Dendritic cell treated with granulocyte-macrophage colony-stimulating factor and Interleukin-4, amounts not matched to agents 40 ng/mL and 50 ng/mL, for 4 days (primary cell): ENCODE measurements around the gene EDNRB.

Experiments used
- H3K27ac Mint-ChIP-seq: one replicate; pipeline ENCODE4 v1.8.0; 2022; ENCODE audit warnings: mild to moderate bottlenecking, mixed read lengths
- H3K27me3 Mint-ChIP-seq: one replicate; pipeline ENCODE4 v1.8.0; 2022; ENCODE audit warnings: mild to moderate bottlenecking, mixed read lengths
- H3K36me3 Mint-ChIP-seq: one replicate; pipeline ENCODE4 v1.8.0; 2022; ENCODE audit warnings: low read depth, mixed read lengths
- H3K4me1 Mint-ChIP-seq: one replicate; pipeline ENCODE4 v1.8.0; 2022; ENCODE audit warnings: low read depth, mixed read lengths
- H3K4me3 Mint-ChIP-seq: one replicate; pipeline ENCODE4 v1.8.0; 2022; ENCODE audit warnings: mild to moderate bottlenecking, moderate library complexity, mixed read lengths
- H3K9me3 Mint-ChIP-seq: one replicate; pipeline ENCODE4 v1.8.0; 2022; ENCODE audit warnings: mixed read lengths
- intact Hi-C: fragments of 100-400 bp; cut with micrococcal nuclease; formaldehyde crosslinking; loops from one replicate; pipeline ENCODE4 v1.15.0; 2022

The EDNRB gene

GRCh38 chr13:77911751-77912150 is 6.9 kb downstream of the EDNRB start:
- intact Hi-C loops: no loop called here
- no peak overlapping the region for H3K4me3 Mint-ChIP-seq
- no peak overlapping the region for H3K27ac Mint-ChIP-seq
- H3K27me3 Mint-ChIP-seq: no peaks in the 10 kb centered on the region
- no peaks in the 10 kb centered on the region for H3K9me3 Mint-ChIP-seq
- no peaks in the 10 kb centered on the region for H3K4me1 Mint-ChIP-seq
- no peaks in the 10 kb centered on the region for H3K36me3 Mint-ChIP-seq

- Mint-ChIP-seq H3K9me3 (no peaks in the 10 kb centered on the region), H3K27ac (no peak overlapping the region), H3K27me3 (no peaks in the 10 kb centered on the region), H3K36me3 (no peaks in the 10 kb centered on the region), H3K4me1 (no peaks in the 10 kb centered on the region), H3K4me3 (no peak overlapping the region)
- intact Hi-C loops: no loop called here
Measured at GRCh38 chr13:77909827-77910226, 8.8 kb downstream of the EDNRB start.

- H3K4me3 Mint-ChIP-seq: no peak overlapping the region
- H3K36me3 Mint-ChIP-seq: no peaks in the 10 kb centered on the region
- H3K27me3 Mint-ChIP-seq: no peaks in the 10 kb centered on the region
- H3K4me1 Mint-ChIP-seq: no peaks in the 10 kb centered on the region
- intact Hi-C loops: no loop called here
- no peaks in the 10 kb centered on the region for H3K9me3 Mint-ChIP-seq
- H3K27ac Mint-ChIP-seq: no peak overlapping the region
Measured at GRCh38 chr13:77908531-77908930, 10.1 kb downstream of the EDNRB start.

GRCh38 chr13:77907666-77908341 is 10.8 kb downstream of the EDNRB start:
- Mint-ChIP-seq H3K4me1 (no peaks in the 10 kb centered on the region), H3K36me3 (no peaks in the 10 kb centered on the region), H3K27ac (no peak overlapping the region), H3K9me3 (peaks cover 4% of the 10 kb centered on the region), H3K27me3 (no peaks in the 10 kb centered on the region), H3K4me3 (no peak overlapping the region)
- intact Hi-C loops: no loop called here

- H3K27ac Mint-ChIP-seq: no peak overlapping the region
- H3K27me3 Mint-ChIP-seq: no peaks in the 10 kb centered on the region
- H3K4me3 Mint-ChIP-seq: no peak overlapping the region
- H3K36me3 Mint-ChIP-seq: no peaks in the 10 kb centered on the region
- intact Hi-C loops: no loop called here
- no peaks in the 10 kb centered on the region for H3K4me1 Mint-ChIP-seq
- H3K9me3 Mint-ChIP-seq: peaks cover 14% of the 10 kb centered on the region
Measured at GRCh38 chr13:77904031-77904430, 14.6 kb downstream of the EDNRB start.

- Mint-ChIP-seq H3K36me3 (no peaks in the 10 kb centered on the region), H3K9me3 (peaks cover 14% of the 10 kb centered on the region), H3K27me3 (no peaks in the 10 kb centered on the region), H3K27ac (no peak overlapping the region), H3K4me3 (no peak overlapping the region), H3K4me1 (no peaks in the 10 kb centered on the region)
- intact Hi-C loops: no loop called here
Measured at GRCh38 chr13:77903435-77903834, 15.2 kb downstream of the EDNRB start.

- Mint-ChIP-seq H3K9me3 (peaks cover 14% of the 10 kb centered on the region), H3K27me3 (no peaks in the 10 kb centered on the region), H3K36me3 (no peaks in the 10 kb centered on the region), H3K4me1 (no peaks in the 10 kb centered on the region), H3K4me3 (no peak overlapping the region), H3K27ac (no peak overlapping the region)
- intact Hi-C loops: no loop called here
Measured at GRCh38 chr13:77902319-77902963, 16.2 kb downstream of the EDNRB start.

- Mint-ChIP-seq H3K4me1 (peaks cover 3% of the 10 kb centered on the region), H3K4me3 (no peak overlapping the region), H3K9me3 (peaks cover 13% of the 10 kb centered on the region), H3K27ac (peak overlapping the region; percentile 32), H3K36me3 (no peaks in the 10 kb centered on the region), H3K27me3 (no peaks in the 10 kb centered on the region)
- intact Hi-C loops: no loop called here
Measured at GRCh38 chr13:77898097-77898496, 20.5 kb downstream of the EDNRB start.

GRCh38 chr13:77896977-77897376 is 21.7 kb downstream of the EDNRB start:
- Mint-ChIP-seq H3K27ac (no peak overlapping the region), H3K4me1 (peaks cover 10% of the 10 kb centered on the region), H3K27me3 (no peaks in the 10 kb centered on the region), H3K36me3 (no peaks in the 10 kb centered on the region), H3K4me3 (no peak overlapping the region), H3K9me3 (peaks cover 2% of the 10 kb centered on the region)
- intact Hi-C loops: no loop called here

- peaks cover 13% of the 10 kb centered on the region for H3K4me1 Mint-ChIP-seq
- intact Hi-C loops: no loop called here
- H3K36me3 Mint-ChIP-seq: no peaks in the 10 kb centered on the region
- H3K9me3 Mint-ChIP-seq: no peaks in the 10 kb centered on the region
- no peak overlapping the region for H3K4me3 Mint-ChIP-seq
- no peak overlapping the region for H3K27ac Mint-ChIP-seq
- no peaks in the 10 kb centered on the region for H3K27me3 Mint-ChIP-seq
Measured at GRCh38 chr13:77896536-77896935, 22.1 kb downstream of the EDNRB start.

GRCh38 chr13:77894743-77895142 is 23.9 kb downstream of the EDNRB start:
- H3K4me1 Mint-ChIP-seq: peaks cover 21% of the 10 kb centered on the region
- H3K36me3 Mint-ChIP-seq: no peaks in the 10 kb centered on the region
- no peak overlapping the region for H3K27ac Mint-ChIP-seq
- H3K4me3 Mint-ChIP-seq: no peak overlapping the region
- no peaks in the 10 kb centered on the region for H3K9me3 Mint-ChIP-seq
- H3K27me3 Mint-ChIP-seq: no peaks in the 10 kb centered on the region
- intact Hi-C loops: no loop called here

- H3K27me3 Mint-ChIP-seq: no peaks in the 10 kb centered on the region
- H3K36me3 Mint-ChIP-seq: no peaks in the 10 kb centered on the region
- no peak overlapping the region for H3K4me3 Mint-ChIP-seq
- H3K27ac Mint-ChIP-seq: no peak overlapping the region
- intact Hi-C loops: no loop called here
- H3K9me3 Mint-ChIP-seq: no peaks in the 10 kb centered on the region
- H3K4me1 Mint-ChIP-seq: peaks cover 25% of the 10 kb centered on the region
Measured at GRCh38 chr13:77893066-77893465, 25.6 kb downstream of the EDNRB start.

- Mint-ChIP-seq H3K4me3 (no peak overlapping the region), H3K4me1 (peaks cover 29% of the 10 kb centered on the region), H3K36me3 (no peaks in the 10 kb centered on the region), H3K9me3 (no peaks in the 10 kb centered on the region), H3K27me3 (no peaks in the 10 kb centered on the region), H3K27ac (no peak overlapping the region)
- intact Hi-C loops: no loop called here
Measured at GRCh38 chr13:77892491-77892890, 26.1 kb downstream of the EDNRB start.

- Mint-ChIP-seq H3K4me1 (peaks cover 29% of the 10 kb centered on the region), H3K36me3 (no peaks in the 10 kb centered on the region), H3K4me3 (peak overlapping the region; percentile 6), H3K27me3 (no peaks in the 10 kb centered on the region), H3K27ac (no peak overlapping the region), H3K9me3 (no peaks in the 10 kb centered on the region)
- intact Hi-C loops: no loop called here
Measured at GRCh38 chr13:77891486-77891885, 27.1 kb downstream of the EDNRB start.

GRCh38 chr13:77891041-77891440 is 27.6 kb downstream of the EDNRB start:
- Mint-ChIP-seq H3K27ac (no peak overlapping the region), H3K4me3 (peak overlapping the region; percentile 6), H3K27me3 (no peaks in the 10 kb centered on the region), H3K9me3 (no peaks in the 10 kb centered on the region), H3K4me1 (peaks cover 29% of the 10 kb centered on the region), H3K36me3 (no peaks in the 10 kb centered on the region)
- intact Hi-C loops: no loop called here
